HepG2 (cell line): Measurements from ENCODE around the gene SHISA6. TPM values are rescaled to one million over a fixed set of nuclear protein-coding genes. Genes with fewer than 3 reads are reported as not detected.

ENCODE experiments used
- ATAC-seq: fragments of 200-7000 bp; cut with Tn5 transposase; 3 replicates; pipeline ENCODE4 v1.9.1; 2020; ENCODE audit warnings: mild to moderate bottlenecking, moderate library complexity
- BruUV-seq: library from RNA; stranded (reverse); fragments of 400-500 nt; replicated peaks from 2 replicates; lab custom pipeline; 2021; lab: Mats Ljungman, UMichigan
- CTCF ChIA-PET: fragments of 300-600 bp; formaldehyde crosslinking; extraction: SDS; loops from one replicate; lab custom pipeline; 2021; ENCODE audit warnings: low total read pairs, inconsistent platforms, low intra/inter-chr PET ratio; lab: Yijun Ruan, JAX
- POLR2A ChIA-PET: fragments of 350-600 bp; sonication (Branson Sonifier 250); formaldehyde crosslinking; loops from one replicate; lab custom pipeline; 2020; ENCODE audit warnings: antibody characterized with exemption, inconsistent platforms; lab: Yijun Ruan, JAX
- DNase-seq: peaks from one replicate; pipeline ENCODE4 v3.0.0-alpha.2; 2015; ENCODE audit warnings: low spot score
- FAIRE-seq: peaks from 3 replicates; lab custom pipeline; 2011; peaks lifted over from hg19 to GRCh38; lab: Jason Lieb, UNC
- H2AFZ ChIP-seq: one replicate; pipeline ENCODE4 v1.6.1; 2011; ENCODE audit warnings: low read length, inconsistent platforms
- H3K27ac ChIP-seq: fragments of 300-600 bp; 3 replicates; pipeline ENCODE4 v1.8.0; 2011; ENCODE audit warnings: mixed run types, mild to moderate bottlenecking, mixed read lengths, low read length, inconsistent platforms; ENCODE audit not compliant: insufficient read depth; ENCODE audit errors: extremely low read length
- H3K27me3 ChIP-seq, 2 experiments: fragments of 200-600 bp in 1 of 2; 2 replicates in 1 of 2; 3 replicates in 1 of 2; pipeline versions ENCODE4 v1.6.0 to v1.8.0; 2011; ENCODE audit warnings: low read length in 2 of 2, mild to moderate bottlenecking in 2 of 2, moderate library complexity in 2 of 2, inconsistent platforms in 1 of 2; ENCODE audit not compliant: insufficient read depth in 2 of 2, control insufficient read depth in 1 of 2
- H3K36me3 ChIP-seq, 2 experiments: fragments of 200-600 bp in 1 of 2; replicated peaks in 1 of 2; 2 replicates in 1 of 2; 3 replicates in 1 of 2; pipeline versions ENCODE4 v1.5.1 to v1.8.0; 2011; ENCODE audit warnings: low read length in 2 of 2, inconsistent platforms in 1 of 2; ENCODE audit not compliant: insufficient read depth in 2 of 2, control insufficient read depth in 1 of 2
- H3K4me1 ChIP-seq: 2 replicates; pipeline ENCODE4 v1.5.1; 2012; ENCODE audit warnings: low read length, inconsistent platforms; ENCODE audit not compliant: insufficient read depth
- H3K4me2 ChIP-seq: 2 replicates; pipeline ENCODE4 v1.6.0; 2011; ENCODE audit warnings: low read depth, low read length, inconsistent platforms
- H3K4me3 ChIP-seq, 3 experiments: fragments of 200-600 bp in 1 of 3; sonication (generic), shearing (Covaris generic) in 1 of 3; replicated peaks in 1 of 3; 2 replicates each; pipeline ENCODE4 v1.5.1; 2011 to 2016; ENCODE audit warnings: low read length in 3 of 3, inconsistent platforms in 2 of 3, low read depth in 2 of 3, mild to moderate bottlenecking in 2 of 3, control low read depth in 1 of 3, mixed read lengths in 1 of 3; ENCODE audit not compliant: insufficient read depth in 1 of 3
- H3K79me2 ChIP-seq: one replicate; pipeline ENCODE4 v1.6.1; 2011; ENCODE audit warnings: low read length, inconsistent platforms; ENCODE audit not compliant: insufficient read depth
- H3K9ac ChIP-seq: 2 replicates; pipeline ENCODE4 v1.6.0; 2011; ENCODE audit warnings: mild to moderate bottlenecking, low read depth, low read length, inconsistent platforms; ENCODE audit not compliant: insufficient read depth
- H3K9me3 ChIP-seq: 2 replicates; pipeline ENCODE4 v1.5.1; 2012; ENCODE audit warnings: mild to moderate bottlenecking, low read length
- H4K20me1 ChIP-seq: 2 replicates; pipeline ENCODE4 v1.6.0; 2011; ENCODE audit warnings: inconsistent platforms, mild to moderate bottlenecking, low read length, moderate library complexity; ENCODE audit not compliant: insufficient read depth
- MLXIP ChIP-seq: sonication (generic); formaldehyde crosslinking; IDR thresholded peaks from 2 replicates; pipeline ENCODE4 v1.9.0; 2021; ENCODE audit warnings: missing genetic modification reagents, borderline replicate concordance
- MTF2 ChIP-seq: sonication (generic); formaldehyde crosslinking; IDR thresholded peaks from 2 replicates; pipeline ENCODE4 v1.5.0; 2020; ENCODE audit warnings: missing genetic modification reagents, borderline replicate concordance
- NFIC ChIP-seq: IDR thresholded peaks from 2 replicates; pipeline ENCODE4 v1.6.1; 2012; ENCODE audit warnings: mild to moderate bottlenecking, low read length, inconsistent platforms
- POLR2A ChIP-seq, 2 experiments: IDR thresholded peaks; 2 replicates each; pipeline ENCODE4 v1.6.1; 2011; ENCODE audit warnings: low read depth in 2 of 2, low read length in 2 of 2, mild to moderate bottlenecking in 1 of 2, moderate library complexity in 1 of 2; ENCODE audit not compliant: insufficient read depth in 1 of 2
- REXO4 ChIP-seq: sonication (generic); formaldehyde crosslinking; IDR thresholded peaks from 2 replicates; pipeline ENCODE4 v1.8.0; 2022; ENCODE audit warnings: missing genetic modification reagents, mild to moderate bottlenecking, borderline replicate concordance
- SATB2 ChIP-seq: sonication (generic); formaldehyde crosslinking; IDR thresholded peaks from 2 replicates; pipeline ENCODE4 v1.5.0; 2020; ENCODE audit warnings: missing genetic modification reagents
- ZBTB10 ChIP-seq: sonication (generic); formaldehyde crosslinking; IDR thresholded peaks from 2 replicates; pipeline ENCODE4 v1.4.0; 2020; ENCODE audit warnings: missing genetic modification reagents, borderline replicate concordance
- ZNF280B ChIP-seq: sonication (generic); formaldehyde crosslinking; IDR thresholded peaks from 2 replicates; pipeline ENCODE4 v1.5.0; 2020; ENCODE audit warnings: missing genetic modification reagents, mild to moderate bottlenecking, borderline replicate concordance
- ZNF350 ChIP-seq: sonication (generic); formaldehyde crosslinking; IDR thresholded peaks from 2 replicates; pipeline ENCODE4 v1.4.0; 2020; ENCODE audit warnings: mild to moderate bottlenecking, low read depth, missing genetic modification reagents, borderline replicate concordance
- ZNF367 ChIP-seq: sonication (generic); formaldehyde crosslinking; IDR thresholded peaks from 2 replicates; pipeline ENCODE4 v1.4.0; 2020; ENCODE audit warnings: missing genetic modification reagents, borderline replicate concordance
- ZNF414 ChIP-seq: sonication (generic); formaldehyde crosslinking; IDR thresholded peaks from 2 replicates; pipeline ENCODE4 v1.5.0; 2020; ENCODE audit warnings: missing genetic modification reagents
- ZNF800 ChIP-seq: sonication (generic); formaldehyde crosslinking; IDR thresholded peaks from 2 replicates; pipeline ENCODE4 v1.4.0; 2020; ENCODE audit warnings: missing genetic modification reagents
- ZSCAN22 ChIP-seq: sonication (generic); formaldehyde crosslinking; IDR thresholded peaks from 2 replicates; pipeline ENCODE4 v1.4.0; 2020; ENCODE audit warnings: mild to moderate bottlenecking, missing genetic modification reagents
- WGBS: methylation state at CpG from one replicate; pipeline ENCODE4 v1.1.6; 2017; ENCODE audit warnings: low lambda C conversion rate; 5-methylcytosine and 5-hydroxymethylcytosine counted together
- in situ Hi-C: cut with HindIII; loops from 2 replicates; pipeline ENCODE4 v1.10.0; 2017; ENCODE audit warnings: low pct_unique_long_range_greater_than_20kb; ENCODE audit not compliant: extremely low pct_ligation_motif_present
- intact Hi-C: fragments of 100-400 bp; cut with micrococcal nuclease; formaldehyde crosslinking; loops from one replicate; pipeline ENCODE4 v1.10.0; 2022; ENCODE audit not compliant: unreplicated experiment
- polyA plus RNA-seq, 8 experiments: library from polyadenylated mRNA; depleted of rRNA in 3 of 8; stranded (reverse) in 7 of 8; unstranded in 1 of 8; fragments of >200 nt; fragmentation: Illumina TruSeq in 4 of 8; extraction: Trizol in 4 of 8; gene quantifications; 2 replicates each; pipeline versions ENCODE4 v1.2.1 to v1.2.3, GENCODE V29; 2011 to 2016; ENCODE audit warnings: low read depth in 4 of 8, missing spikeins in 1 of 8, mixed read lengths in 1 of 8; ENCODE audit not compliant: insufficient read depth in 1 of 8
- total RNA-seq, 5 experiments: library from RNA; depleted of rRNA; stranded (reverse); fragments of >200 nt; fragmentation: Illumina TruSeq; extraction: Trizol; gene quantifications; 2 replicates each; pipeline ENCODE4 v1.2.3, GENCODE V29; 2016; ENCODE audit warnings: low read depth in 1 of 5

SHISA6 gene
- total and polyA plus RNA-seq, 2 of the 13 experiments (the other 11 are each of a cell fraction or from before 2014, with no cell fraction given): not detected

GRCh38 chr17:11353601-11354000, 112.6 kb downstream of the SHISA6 start:
- H3K4me2 ChIP-seq: no peak overlapping the region
- in situ Hi-C loops (no loop called here), intact Hi-C loops (no loop called here)
- H3K4me1 ChIP-seq: no peaks in the 10 kb centered on the region
- H3K4me3 ChIP-seq: no peak overlapping the region
- no peak overlapping the region for H3K27ac ChIP-seq
- no peaks in the 10 kb centered on the region for H3K27me3 ChIP-seq
- CTCF ChIA-PET: no interaction called here
- no TSS peak for BruUV-seq
- H4K20me1 ChIP-seq: no peaks in the 10 kb centered on the region
- WGBS: 2% methylated on average over 5 of the region's 5 CpGs
- no peak overlapping the region for H3K9ac ChIP-seq
- no peaks in the 10 kb centered on the region for H3K9me3 ChIP-seq
- FAIRE-seq (no peak), ATAC-seq (no peak), DNase-seq (no peak)
- POLR2A ChIA-PET: no interaction called here
- no peaks in the 10 kb centered on the region for H3K79me2 ChIP-seq
- H2AFZ ChIP-seq: no peak overlapping the region
- no peaks in the 10 kb centered on the region for H3K36me3 ChIP-seq
- TF ChIP-seq ZSCAN22 (CRISPR knock-in tag) (no peak), ZBTB10 (CRISPR knock-in tag) (no peak), ZNF414 (CRISPR knock-in tag) (no peak), ZNF367 (no peak), MLXIP (CRISPR knock-in tag) (no peak), MTF2 (no peak), ZNF350 (no peak), ZNF280B (no peak), SATB2 (no peak), POLR2A (IDR thresholded peaks at IDR 0.05; ENCODE audit: insufficient read depth in 1 of 2, low read depth in 2 of 2, low read length in 2 of 2) (no peak), NFIC (no peak), ZNF800 (CRISPR knock-in tag) (no peak), REXO4 (no peak)
